Measurements from ENCODE around the gene ZKSCAN2.

ZKSCAN2 gene

GRCh38 chr16:25222959-25223358 lies 34.7 kb downstream of the ZKSCAN2 start:
- no peak for DNase-seq

GRCh38 chr16:25219070-25219737 lies 38.4 kb downstream of the ZKSCAN2 start:
- DNase-seq = no peak

DNA sequence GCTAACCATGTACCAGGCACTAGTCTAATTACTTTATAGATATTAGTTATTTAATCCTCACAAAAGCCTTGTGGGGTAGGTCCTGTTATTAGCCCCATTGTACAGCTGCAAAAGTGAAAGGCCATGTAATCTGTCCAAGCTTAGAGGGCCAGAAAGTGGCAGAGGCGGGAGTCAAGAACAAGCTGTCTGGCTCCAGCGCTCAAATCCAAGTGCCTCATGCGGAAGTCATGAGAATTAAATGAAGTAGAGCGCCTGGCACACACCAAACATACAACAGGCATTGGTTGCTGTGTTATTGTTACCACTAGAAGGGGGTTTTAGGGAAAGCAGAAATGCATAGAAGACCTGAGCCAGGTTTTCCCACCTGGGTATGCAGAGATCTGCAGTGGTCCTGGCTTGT lies 39.7 kb downstream of the ZKSCAN2 start:
- no peak for DNase-seq

GRCh38 chr16:25217112-25217511 lies 40.5 kb downstream of the ZKSCAN2 start:
- DNase-seq = no peak

GRCh38 chr16:25213709-25214397 lies 43.8 kb downstream of the ZKSCAN2 start:
- no peak for DNase-seq

GRCh38 chr16:25212636-25213035 lies 45.0 kb downstream of the ZKSCAN2 start:
- no peak for DNase-seq

- no peak for DNase-seq
Measured at GRCh38 chr16:25210758-25211157, 46.9 kb downstream of the ZKSCAN2 start.

GRCh38 chr16:25199457-25199856 lies 58.2 kb downstream of the ZKSCAN2 start:
- no peak for DNase-seq

GRCh38 chr16:25198021-25198420 lies 59.6 kb downstream of the ZKSCAN2 start:
- DNase-seq = no peak

DNA sequence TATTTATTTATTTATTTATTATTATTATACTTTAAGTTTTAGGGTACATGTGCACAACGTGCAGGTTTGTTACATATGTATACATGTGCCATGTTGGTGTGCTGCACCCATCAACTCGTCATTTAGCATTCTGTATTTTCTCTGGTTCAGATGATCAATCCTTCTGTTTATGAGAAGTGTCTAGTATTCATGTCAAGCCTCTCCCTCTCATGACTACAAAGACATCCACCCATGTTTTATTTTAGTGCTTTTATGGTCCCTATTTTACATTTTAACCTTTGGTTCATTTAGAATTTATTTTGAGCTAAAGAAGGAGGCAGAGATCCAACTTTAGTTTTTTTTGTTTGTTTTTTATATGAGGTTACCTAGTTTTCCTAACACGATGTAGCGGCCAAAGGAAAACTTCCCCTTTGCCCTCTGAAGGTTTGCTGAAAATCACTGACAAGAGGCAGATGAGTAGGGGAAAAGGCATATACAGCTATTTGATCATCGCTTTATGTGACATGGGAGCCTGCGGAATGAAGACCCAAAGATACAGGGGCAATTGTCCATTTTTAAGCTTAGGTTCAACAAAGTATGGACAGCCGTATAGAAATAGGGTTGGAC lies 63.3 kb downstream of the ZKSCAN2 start:
- DNase-seq = no peak

DNA sequence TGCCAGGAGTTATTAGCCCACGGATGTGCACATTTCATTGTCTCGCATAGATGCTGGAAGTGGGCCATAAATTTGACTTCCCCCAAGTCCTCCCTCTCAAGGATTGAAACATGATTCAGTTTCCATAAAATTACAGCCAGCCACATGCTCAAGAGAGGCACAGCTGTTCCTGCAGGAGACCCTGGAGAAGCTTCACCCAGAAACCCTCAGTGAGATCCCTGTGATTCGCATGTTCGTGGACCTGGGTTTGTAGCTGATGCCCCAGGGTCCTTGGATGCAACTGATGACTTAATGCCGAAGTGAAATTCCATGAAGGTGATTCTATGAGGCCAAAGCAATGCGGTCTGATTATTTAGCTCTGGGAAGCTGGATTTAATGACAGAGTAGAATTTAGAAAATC lies 65.5 kb downstream of the ZKSCAN2 start:
- DNase-seq = no peak

DNA sequence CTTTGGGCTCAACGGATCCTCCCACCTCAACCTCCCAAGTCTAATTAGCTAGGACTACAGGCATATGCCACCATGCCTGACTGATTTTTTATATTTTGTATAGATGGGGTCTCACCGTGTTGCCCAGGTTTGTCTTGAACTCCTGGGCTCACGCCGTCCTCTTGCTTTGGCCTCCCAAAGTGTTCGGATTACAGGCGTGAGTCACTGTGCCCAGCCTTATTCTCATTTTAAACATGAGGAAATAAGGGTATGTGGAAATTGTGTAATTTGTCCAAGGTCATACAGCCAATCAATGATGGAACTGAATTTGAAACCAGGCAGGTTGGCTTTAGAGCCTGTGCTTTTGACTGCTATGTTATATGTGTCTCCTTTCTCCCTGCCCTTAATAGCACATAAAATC lies 68.3 kb downstream of the ZKSCAN2 start:
- no peak for DNase-seq

DNA sequence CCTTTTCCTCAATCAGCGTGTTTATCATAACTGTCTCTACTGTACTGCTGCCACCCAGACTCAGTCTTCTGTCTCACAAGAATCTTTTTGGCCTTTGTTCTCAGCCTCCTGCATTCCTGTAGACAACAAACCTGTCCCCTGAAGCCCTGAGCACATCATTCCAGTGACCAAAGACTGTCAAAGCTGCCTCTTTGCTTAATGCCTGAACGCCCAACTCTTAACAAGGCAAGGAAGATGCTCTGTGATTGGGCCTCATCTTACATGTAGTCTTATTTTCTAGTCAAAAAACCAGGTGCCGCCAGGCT lies 70.2 kb downstream of the ZKSCAN2 start:
- DNase-seq = no peak
